ENCODE results near the gene TMEM33.

- TF ChIP-seq CTCF (IDR thresholded peaks at IDR 0.05) (no peak), POLR2A (IDR thresholded peaks at IDR 0.05) (no peak)
Measured at GRCh38 chr4:41930139-41930831, 4.9 kb upstream of the TMEM33 start.
